Lower leg skin (tissue), 4 donors: ENCODE results near the gene ANO9. TPM values are rescaled to one million over a fixed set of nuclear protein-coding genes. Genes with fewer than 3 reads are reported as not detected.

ENCODE experiments used
- DNase-seq, 2 donors: peaks; one replicate each; pipeline ENCODE4 v3.0.0-alpha.2; 2019; ENCODE audit warnings: low spot score in 2 of 2
- H3K4me3 ChIP-seq: fragments of 200-600 bp; sonication (generic); 2 replicates; pipeline ENCODE4 v1.5.1; 2017; ENCODE audit warnings: mild to moderate bottlenecking, low read depth; ENCODE audit not compliant: poor library complexity, severe bottlenecking
- POLR2A ChIP-seq, 2 donors: fragments of 450-650 bp; IDR thresholded peaks; one replicate each; pipeline ENCODE4 v1.6.1; 2016 to 2017; ENCODE audit warnings: antibody characterized with exemption in 2 of 2, mild to moderate bottlenecking in 1 of 2, moderate library complexity in 1 of 2
- WGBS, 2 donors: methylation state at CpG; one replicate each; pipeline ENCODE4 v1.1.5; 2018; 5-methylcytosine and 5-hydroxymethylcytosine counted together
- intact Hi-C: fragments of 100-400 bp; cut with DNase I; formaldehyde crosslinking; loops from one replicate; pipeline ENCODE4 v1.15.0; 2023; ENCODE audit warnings: low total_unique reads
- total RNA-seq, 4 donors: library from RNA; depleted of rRNA; stranded (reverse); fragments of >200 nt; gene quantifications; one replicate each; pipeline ENCODE4 v1.1.0, GENCODE V29; 2016
- TF ChIP-seq, protein P1 (sequence below), 3 donors: fragments of 450-650 bp; IDR thresholded peaks; one replicate each; pipeline ENCODE4 v1.5.1; 2016; ENCODE audit warnings: antibody characterized with exemption in 3 of 3, mild to moderate bottlenecking in 3 of 3, moderate library complexity in 2 of 3

ANO9 gene
- total RNA-seq, 4 donors from 2014 or later, result 55.7 to 116 (median 92.1) TPM

DNA sequence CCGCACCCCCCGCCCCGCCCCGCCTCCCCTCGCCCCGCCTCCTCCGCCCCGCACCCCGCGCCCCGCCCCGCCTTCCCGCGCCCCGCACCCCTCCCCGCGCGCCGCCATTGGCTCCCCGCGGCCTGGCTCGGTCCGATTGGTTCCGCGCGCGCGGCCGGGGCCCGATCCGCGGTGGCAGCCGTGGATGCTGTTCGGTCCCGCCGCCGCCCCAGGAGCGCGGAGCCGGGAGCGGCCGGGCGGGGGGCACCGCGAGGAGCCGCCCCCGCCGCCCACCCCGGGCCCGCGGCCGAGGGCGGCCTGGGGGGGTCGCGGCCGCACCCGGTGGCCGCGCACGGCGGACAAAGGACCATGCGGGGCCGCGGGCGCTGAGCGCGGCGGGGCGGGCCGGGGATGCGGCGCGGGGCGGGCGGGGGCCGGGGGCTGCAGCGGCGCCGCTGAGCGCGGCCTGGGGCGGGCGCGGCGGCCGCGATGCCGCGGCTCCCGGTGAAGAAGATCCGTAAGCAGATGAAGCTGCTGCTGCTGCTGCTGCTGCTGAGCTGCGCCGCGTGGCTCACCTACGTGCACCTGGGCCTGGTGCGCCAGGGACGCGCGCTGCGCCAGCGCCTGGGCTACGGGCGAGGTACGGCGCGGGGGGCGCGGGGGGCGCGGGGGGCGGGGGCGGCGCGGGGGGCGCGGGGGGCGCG is 72.3 kb downstream of the ANO9 start, which contains the start of gene B4GALNT4:
Gene B4GALNT4, plus strand, starts transcription at position 164 of the 683 bp plus-strand sequence. Its CDS starts 305 bp downstream, at position 469.
- DNase-seq, result no peak
- WGBS, 2 donors, result 0 to 2% methylated on average over 6 to 40 of the region's 118 CpGs
- TF ChIP-seq, protein P1, sequence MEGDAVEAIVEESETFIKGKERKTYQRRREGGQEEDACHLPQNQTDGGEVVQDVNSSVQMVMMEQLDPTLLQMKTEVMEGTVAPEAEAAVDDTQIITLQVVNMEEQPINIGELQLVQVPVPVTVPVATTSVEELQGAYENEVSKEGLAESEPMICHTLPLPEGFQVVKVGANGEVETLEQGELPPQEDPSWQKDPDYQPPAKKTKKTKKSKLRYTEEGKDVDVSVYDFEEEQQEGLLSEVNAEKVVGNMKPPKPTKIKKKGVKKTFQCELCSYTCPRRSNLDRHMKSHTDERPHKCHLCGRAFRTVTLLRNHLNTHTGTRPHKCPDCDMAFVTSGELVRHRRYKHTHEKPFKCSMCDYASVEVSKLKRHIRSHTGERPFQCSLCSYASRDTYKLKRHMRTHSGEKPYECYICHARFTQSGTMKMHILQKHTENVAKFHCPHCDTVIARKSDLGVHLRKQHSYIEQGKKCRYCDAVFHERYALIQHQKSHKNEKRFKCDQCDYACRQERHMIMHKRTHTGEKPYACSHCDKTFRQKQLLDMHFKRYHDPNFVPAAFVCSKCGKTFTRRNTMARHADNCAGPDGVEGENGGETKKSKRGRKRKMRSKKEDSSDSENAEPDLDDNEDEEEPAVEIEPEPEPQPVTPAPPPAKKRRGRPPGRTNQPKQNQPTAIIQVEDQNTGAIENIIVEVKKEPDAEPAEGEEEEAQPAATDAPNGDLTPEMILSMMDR (IDR thresholded peaks at IDR 0.05), result no peak
- TF ChIP-seq POLR2A (IDR thresholded peaks at IDR 0.05), result no peak
- no peak within 1 kb of the TSS for H3K4me3 ChIP-seq
- intact Hi-C loops, result loop anchor here (5.0 kb wide), 1 partner anchor 172 kb away; a partner anchor contains a TSS

DNA sequence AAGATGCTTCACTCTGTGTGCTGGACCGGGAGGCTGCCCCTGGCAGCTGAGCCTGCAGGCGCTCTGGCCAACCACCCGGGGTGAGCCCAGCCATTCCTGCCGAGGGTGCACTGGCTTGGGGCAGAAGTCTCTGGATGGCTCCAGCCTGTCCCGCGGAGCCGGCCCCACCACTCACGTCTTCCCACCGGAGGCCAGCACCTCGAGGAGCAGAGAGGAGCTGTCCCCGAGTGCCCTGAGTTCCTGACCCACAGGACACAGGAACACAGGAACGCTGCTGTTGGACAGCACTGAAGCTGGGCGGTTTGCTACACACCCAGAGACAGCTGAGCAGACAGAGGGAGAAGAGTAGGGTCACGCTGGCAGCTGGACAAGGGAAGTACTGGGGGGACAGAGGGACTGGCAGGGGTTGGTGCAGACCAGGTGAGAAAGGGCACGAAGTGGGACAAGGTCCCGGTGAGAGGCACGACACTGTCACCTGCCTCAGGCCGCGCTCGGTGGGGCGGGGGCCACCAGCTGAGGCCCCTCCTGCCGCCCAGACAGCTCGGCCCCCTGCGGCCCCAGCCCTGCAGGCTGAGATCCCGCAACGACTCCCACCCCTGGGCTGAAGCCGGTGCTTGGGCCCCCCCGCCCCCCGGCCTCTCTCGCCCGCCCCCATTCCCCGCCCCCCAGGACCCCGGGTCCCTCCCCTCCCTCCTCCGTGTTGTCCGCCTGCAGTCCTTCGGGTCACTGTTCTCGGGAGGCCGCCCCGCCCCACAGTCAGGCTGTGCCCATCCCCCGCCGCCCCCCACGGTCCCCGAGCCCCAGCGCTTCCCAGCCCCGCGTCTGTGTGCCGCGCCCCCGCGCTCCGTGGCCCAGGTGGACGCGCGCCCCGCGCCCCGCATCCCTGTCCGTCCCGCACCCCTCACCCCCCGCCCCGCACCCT is 73.1 kb downstream of the ANO9 start:
- no peak for DNase-seq
- WGBS, 2 donors, result 2 to 3% methylated on average over 25 to 42 of the region's 61 CpGs
- intact Hi-C loops, result no loop called here
- H3K4me3 ChIP-seq, result no peak overlapping the region
- no peak for TF ChIP-seq POLR2A (IDR thresholded peaks at IDR 0.05)
- TF ChIP-seq, protein P1 (IDR thresholded peaks at IDR 0.05), result no peak

DNA sequence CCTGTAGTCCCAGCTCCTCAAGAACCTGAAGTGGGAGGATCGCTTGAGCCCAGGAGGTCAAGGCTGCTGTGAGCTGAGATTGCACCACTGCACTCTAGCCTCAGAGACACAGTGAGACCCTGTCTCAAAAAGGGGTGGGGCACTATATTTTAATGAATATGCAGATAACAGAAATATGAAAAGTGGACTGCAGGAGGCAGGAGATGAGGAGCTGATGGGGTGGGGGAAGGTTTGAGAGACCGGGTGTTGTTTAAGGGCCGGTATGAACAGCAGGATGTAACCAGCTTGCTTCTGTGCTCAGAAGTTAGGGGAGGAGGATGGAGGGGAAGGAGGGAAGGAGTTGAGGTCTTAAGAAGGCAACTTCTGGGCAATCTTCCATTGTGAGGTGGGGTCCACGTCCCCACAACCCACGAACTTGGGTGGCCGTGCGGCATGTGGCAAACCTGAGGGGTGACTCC is 73.8 kb downstream of the ANO9 start:
- WGBS, 2 donors, result 22 to 31% methylated on average over 7 of the region's 7 CpGs
- TF ChIP-seq, protein P1 (IDR thresholded peaks at IDR 0.05), result no peak
- no peak for TF ChIP-seq POLR2A (IDR thresholded peaks at IDR 0.05)
- intact Hi-C loops, result no loop called here
- DNase-seq, result no peak
- H3K4me3 ChIP-seq, result no peak overlapping the region

Other genes with a start within 250 kb of the ANO9 start
- not detected for gene SCGB1C1, start 248.9 kb downstream of the ANO9 start, total RNA-seq
- 10 to 100 TPM; 25.5 to 33.3 (median 31.6) TPM for gene BET1L, start 234.6 kb downstream of the ANO9 start, total RNA-seq
- gene RIC8A, start 234.3 kb downstream of the ANO9 start, total RNA-seq, result 10 to 100 TPM; 58.0 to 91.2 (median 66.9) TPM
- gene SIRT3, start 205.7 kb downstream of the ANO9 start, total RNA-seq, result 10 to 100 TPM; 12.6 to 18.4 (median 14.2) TPM
- gene PSMD13, start 205.0 kb downstream of the ANO9 start, total RNA-seq, result 100 to 1,000 TPM in 1 of 4 donors, 10 to 100 TPM in 3; 65.1 to 115 (median 90.8) TPM
- gene NLRP6, start 163.6 kb downstream of the ANO9 start, total RNA-seq, result under 1 TPM in 3 of 4 donors, not detected in 1; 0.25 to 0.32 (median 0.27) TPM
- 1 to 10 TPM; 4.0 to 7.7 (median 6.9) TPM for gene PGGHG, start 152.9 kb downstream of the ANO9 start, total RNA-seq
- not detected for gene IFITM5, start 142.5 kb downstream of the ANO9 start, total RNA-seq
- gene IFITM2, start 134.2 kb downstream of the ANO9 start, total RNA-seq, result 10 to 100 TPM; 22.2 to 99.4 (median 52.9) TPM
- 100 to 1,000 TPM in 1 of 4 donors, 10 to 100 TPM in 3; 44.2 to 114 (median 65.4) TPM for gene IFITM1, start 128.0 kb downstream of the ANO9 start, total RNA-seq
- gene IFITM3, start 121.2 kb downstream of the ANO9 start, total RNA-seq, result 100 to 1,000 TPM in 1 of 4 donors, 10 to 100 TPM in 3; 39.6 to 124 (median 84.2) TPM
- 10 to 100 TPM in 1 of 4 donors, 1 to 10 TPM in 3; 1.8 to 20.0 (median 5.0) TPM for gene B4GALNT4, start 72.5 kb downstream of the ANO9 start, total RNA-seq
- 100 to 1,000 TPM; 612 to 880 (median 754) TPM for gene PKP3, start 47.8 kb downstream of the ANO9 start, total RNA-seq
- 10 to 100 TPM; 15.1 to 23.2 (median 19.0) TPM for gene SIGIRR, start 27.0 kb downstream of the ANO9 start, total RNA-seq
- gene PTDSS2, start 8.3 kb upstream of the ANO9 start, total RNA-seq, result 100 to 1,000 TPM in 1 of 4 donors, 10 to 100 TPM in 3; 35.0 to 108 (median 38.7) TPM
- 100 to 1,000 TPM; 419 to 465 (median 446) TPM for gene RNH1, start 65.2 kb upstream of the ANO9 start, total RNA-seq
- gene HRAS, start 93.6 kb upstream of the ANO9 start, total RNA-seq, result 100 to 1,000 TPM in 3 of 4 donors, 10 to 100 TPM in 1; 98.5 to 196 (median 117) TPM
- 1 to 10 TPM; 1.5 to 2.7 (median 1.8) TPM for gene LRRC56, start 95.5 kb upstream of the ANO9 start, total RNA-seq
- 10 to 100 TPM in 2 of 4 donors, 1 to 10 TPM in 2; 7.6 to 20.4 (median 11.2) TPM for gene LMNTD2, start 118.7 kb upstream of the ANO9 start, total RNA-seq
- 100 to 1,000 TPM in 3 of 4 donors, 10 to 100 TPM in 1; 99.7 to 174 (median 139) TPM for gene RASSF7, start 119.0 kb upstream of the ANO9 start, total RNA-seq
- 10 to 100 TPM; 30.0 to 55.2 (median 31.5) TPM for gene PHRF1, start 134.5 kb upstream of the ANO9 start, total RNA-seq
- 10 to 100 TPM; 33.7 to 40.9 (median 36.6) TPM for gene IRF7, start 173.9 kb upstream of the ANO9 start, total RNA-seq
- not detected for gene CDHR5, start 182.9 kb upstream of the ANO9 start, total RNA-seq
- gene SCT, start 185.2 kb upstream of the ANO9 start, total RNA-seq, result not detected
- gene DRD4, start 195.3 kb upstream of the ANO9 start, total RNA-seq, result 1 to 10 TPM in 1 of 4 donors, under 1 TPM in 1, not detected in 2; 0.23 to 2.0 TPM